ENCODE data around the gene PDE2A.
A peak's percentile ranks its signal among the peaks of the same experiment; 100 is the strongest.

PDE2A gene

GRCh38 chr11:72579816-72580641 is 94.2 kb downstream of the PDE2A start:
- TF ChIP-seq GATA3 (IDR thresholded peaks at IDR 0.05; ENCODE audit: low read depth, low read length): no peak
- no peak for TF ChIP-seq GATA2 (IDR thresholded peaks at IDR 0.05; ENCODE audit: low read depth, low read length)

GRCh38 chr11:72578991-72579815 is 95.0 kb downstream of the PDE2A start:
- TF ChIP-seq GATA3 (IDR thresholded peaks at IDR 0.05; ENCODE audit: low read depth, low read length): no peak
- no peak for TF ChIP-seq GATA2 (IDR thresholded peaks at IDR 0.05; ENCODE audit: low read depth, low read length)

- TF ChIP-seq GATA2 (IDR thresholded peaks at IDR 0.05; ENCODE audit: low read depth, low read length): no peak
Observed at GRCh38 chr11:72578566-72578965, 95.7 kb downstream of the PDE2A start.

GRCh38 chr11:72578051-72578450 is 96.2 kb downstream of the PDE2A start:
- TF ChIP-seq GATA2 (IDR thresholded peaks at IDR 0.05; ENCODE audit: low read depth, low read length): no peak
- TF ChIP-seq GATA3 (IDR thresholded peaks at IDR 0.05; ENCODE audit: low read depth, low read length): no peak

DNA sequence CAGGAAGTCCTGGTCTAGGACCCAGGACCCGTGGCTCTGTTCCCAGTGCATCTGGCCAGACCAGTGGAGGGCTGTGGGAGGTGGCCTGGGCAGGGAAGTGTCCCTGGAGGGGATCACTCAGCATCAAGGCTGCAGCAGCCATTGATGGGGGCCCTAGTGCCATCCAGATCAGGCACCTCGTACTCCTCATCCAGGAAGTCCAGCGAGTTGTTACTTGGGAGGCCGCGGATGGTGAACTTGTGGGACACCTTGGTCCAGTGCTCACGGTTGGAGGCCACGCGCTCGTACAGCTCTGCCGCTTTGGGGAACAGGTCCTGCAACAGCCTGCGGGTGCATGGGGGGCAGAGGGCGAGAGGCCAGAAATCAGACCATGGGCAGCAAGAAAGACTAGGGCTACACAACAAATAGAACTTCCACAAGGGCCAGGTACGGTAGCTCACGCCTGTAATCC is 96.9 kb downstream of the PDE2A start:
- no peak for TF ChIP-seq GATA2 (IDR thresholded peaks at IDR 0.05; ENCODE audit: low read depth, low read length)
- no peak for TF ChIP-seq GATA3 (IDR thresholded peaks at IDR 0.05; ENCODE audit: low read depth, low read length)

DNA sequence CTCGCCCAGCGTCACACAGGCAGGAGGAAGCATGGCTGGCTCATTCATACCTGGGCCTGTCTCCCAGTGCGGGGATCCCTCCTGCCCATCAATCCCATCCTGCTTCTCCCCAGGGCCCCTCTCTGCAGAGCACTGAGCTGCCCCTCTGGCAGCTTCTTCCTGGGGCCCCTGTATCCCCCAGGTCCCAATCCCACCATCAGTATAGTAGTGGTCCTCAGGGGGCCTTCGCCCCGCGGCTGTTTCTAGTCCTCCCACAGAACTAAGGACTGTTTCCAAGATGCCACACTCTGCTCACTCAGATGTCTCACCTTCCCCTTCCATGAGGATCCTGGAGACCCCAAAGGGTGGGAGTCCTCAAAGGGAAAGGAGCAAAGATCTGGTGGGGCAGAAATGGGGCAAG is 97.6 kb downstream of the PDE2A start:
- no peak for TF ChIP-seq GATA2 (IDR thresholded peaks at IDR 0.05; ENCODE audit: low read depth, low read length)
- TF ChIP-seq GATA3 (IDR thresholded peaks at IDR 0.05; ENCODE audit: low read depth, low read length): no peak

GRCh38 chr11:72576243-72576595 is 98.0 kb downstream of the PDE2A start:
- TF ChIP-seq GATA2 (IDR thresholded peaks at IDR 0.05; ENCODE audit: low read depth, low read length) (no peak), GATA3 (IDR thresholded peaks at IDR 0.05; ENCODE audit: low read depth, low read length) (no peak)

- TF ChIP-seq GATA3 (IDR thresholded peaks at IDR 0.05; ENCODE audit: low read depth, low read length) (no peak), GATA2 (IDR thresholded peaks at IDR 0.05; ENCODE audit: low read depth, low read length) (no peak)
Observed at GRCh38 chr11:72575533-72576242, 98.5 kb downstream of the PDE2A start.

- TF ChIP-seq GATA2 (IDR thresholded peaks at IDR 0.05; ENCODE audit: low read depth, low read length) (no peak), GATA3 (IDR thresholded peaks at IDR 0.05; ENCODE audit: low read depth, low read length) (no peak)
Observed at GRCh38 chr11:72574548-72575460, 99.4 kb downstream of the PDE2A start.

GRCh38 chr11:72573855-72574445 is 100.3 kb downstream of the PDE2A start:
- no peak for TF ChIP-seq GATA2 (IDR thresholded peaks at IDR 0.05; ENCODE audit: low read depth, low read length)
- TF ChIP-seq GATA3 (IDR thresholded peaks at IDR 0.05; ENCODE audit: low read depth, low read length): no peak

- TF ChIP-seq GATA3 (IDR thresholded peaks at IDR 0.05; ENCODE audit: low read depth, low read length): no peak
- TF ChIP-seq GATA2 (IDR thresholded peaks at IDR 0.05; ENCODE audit: low read depth, low read length): no peak
Observed at GRCh38 chr11:72573072-72573854, 101.0 kb downstream of the PDE2A start.

GRCh38 chr11:72572540-72572939 is 101.7 kb downstream of the PDE2A start:
- peak; percentile 37; the same call in 1 of the 2 replicates for TF ChIP-seq GATA2 (IDR thresholded peaks at IDR 0.05; ENCODE audit: low read depth, low read length)
